Neutrophil (primary cell): ENCODE data around the gene QSOX1.

ENCODE experiments used
- H3K27ac ChIP-seq: fragments of 200-600 bp; sonication (generic); 2 replicates; pipeline ENCODE4 v1.5.1; 2016; ENCODE audit warnings: mild to moderate bottlenecking, moderate library complexity
- H3K27me3 ChIP-seq: fragments of 200-600 bp; sonication (generic); 2 replicates; pipeline ENCODE4 v1.6.0; 2016; ENCODE audit warnings: mild to moderate bottlenecking
- H3K36me3 ChIP-seq: fragments of 200-600 bp; sonication (generic); 2 replicates; pipeline ENCODE4 v1.5.1; 2017
- H3K4me1 ChIP-seq, 2 experiments: fragments of 200-600 bp in 1 of 2; sonication (generic) in 1 of 2; 1 replicate in 1 of 2; 2 replicates in 1 of 2; pipeline versions ENCODE4 v1.5.1 to v1.6.1; 2013 to 2016; ENCODE audit warnings: low read depth in 1 of 2, low read length in 1 of 2, mild to moderate bottlenecking in 1 of 2, moderate library complexity in 1 of 2; ENCODE audit not compliant: control insufficient read depth in 1 of 2, insufficient read depth in 1 of 2
- H3K4me3 ChIP-seq, 2 experiments: fragments of 200-600 bp in 1 of 2; sonication (generic) in 1 of 2; 1 replicate in 1 of 2; 2 replicates in 1 of 2; pipeline ENCODE4 v1.5.1; 2013 to 2016; ENCODE audit warnings: low read depth in 1 of 2, low read length in 1 of 2, mild to moderate bottlenecking in 1 of 2, moderate library complexity in 1 of 2
- H3K9me3 ChIP-seq: fragments of 200-600 bp; sonication (generic); 2 replicates; pipeline ENCODE4 v1.5.1; 2016
- CTCF ChIP-seq: fragments of 200-600 bp; sonication (generic); IDR thresholded peaks from 2 replicates; pipeline ENCODE4 v1.5.1; 2016; ENCODE audit warnings: antibody characterized with exemption

The QSOX1 gene

GRCh38 chr1:180182643-180183311, 28.1 kb downstream of the QSOX1 start:
- no peaks in the 10 kb centered on the region for H3K4me1 ChIP-seq
- no peaks in the 10 kb centered on the region for H3K9me3 ChIP-seq
- no peak overlapping the region for H3K27ac ChIP-seq
- no peak overlapping the region for H3K4me3 ChIP-seq
- peaks cover 99% of the 10 kb centered on the region for H3K36me3 ChIP-seq
- TF ChIP-seq CTCF = no peak
- H3K27me3 ChIP-seq = no peaks in the 10 kb centered on the region

- H3K9me3 ChIP-seq = no peaks in the 10 kb centered on the region
- H3K27ac ChIP-seq = no peak overlapping the region
- peaks cover 0 to under 1% of the 10 kb centered on the region in 2 experiments for H3K4me1 ChIP-seq
- peaks cover 99% of the 10 kb centered on the region for H3K36me3 ChIP-seq
- no peak overlapping the region for H3K4me3 ChIP-seq
- no peak for TF ChIP-seq CTCF
- no peaks in the 10 kb centered on the region for H3K27me3 ChIP-seq
These were observed 28.8 kb downstream of the QSOX1 start for GRCh38 chr1:180183426-180183825.

GRCh38 chr1:180184041-180184440, 29.4 kb downstream of the QSOX1 start:
- H3K4me3 ChIP-seq = no peak overlapping the region
- peaks cover 99% of the 10 kb centered on the region for H3K36me3 ChIP-seq
- H3K27ac ChIP-seq = no peak overlapping the region
- H3K9me3 ChIP-seq = no peaks in the 10 kb centered on the region
- no peak for TF ChIP-seq CTCF
- no peaks in the 10 kb centered on the region for H3K27me3 ChIP-seq
- H3K4me1 ChIP-seq = peaks cover 3 to 6% of the 10 kb centered on the region in 2 experiments

- no peaks in the 10 kb centered on the region for H3K27me3 ChIP-seq
- H3K36me3 ChIP-seq = peaks cover 99% of the 10 kb centered on the region
- H3K9me3 ChIP-seq = no peaks in the 10 kb centered on the region
- peaks cover 3 to 7% of the 10 kb centered on the region in 2 experiments for H3K4me1 ChIP-seq
- TF ChIP-seq CTCF = no peak
- H3K4me3 ChIP-seq = no peak overlapping the region
- H3K27ac ChIP-seq = no peak overlapping the region
These were observed 30.6 kb downstream of the QSOX1 start for GRCh38 chr1:180185281-180185680.

- TF ChIP-seq CTCF = no peak
- peaks cover 100% of the 10 kb centered on the region for H3K36me3 ChIP-seq
- no peak overlapping the region for H3K4me3 ChIP-seq
- H3K27ac ChIP-seq = no peak overlapping the region
- H3K9me3 ChIP-seq = no peaks in the 10 kb centered on the region
- peaks cover 3 to 7% of the 10 kb centered on the region in 2 experiments for H3K4me1 ChIP-seq
- no peaks in the 10 kb centered on the region for H3K27me3 ChIP-seq
These were observed 31.4 kb downstream of the QSOX1 start for GRCh38 chr1:180185971-180186645.
